ENCODE results near the gene DUSP1. TPM values are rescaled to one million over a fixed set of nuclear protein-coding genes. Genes with fewer than 3 reads are reported as not detected.

Gene DUSP1
- total RNA-seq, 1 donor from 2014 or later, result 103 TPM

DNA sequence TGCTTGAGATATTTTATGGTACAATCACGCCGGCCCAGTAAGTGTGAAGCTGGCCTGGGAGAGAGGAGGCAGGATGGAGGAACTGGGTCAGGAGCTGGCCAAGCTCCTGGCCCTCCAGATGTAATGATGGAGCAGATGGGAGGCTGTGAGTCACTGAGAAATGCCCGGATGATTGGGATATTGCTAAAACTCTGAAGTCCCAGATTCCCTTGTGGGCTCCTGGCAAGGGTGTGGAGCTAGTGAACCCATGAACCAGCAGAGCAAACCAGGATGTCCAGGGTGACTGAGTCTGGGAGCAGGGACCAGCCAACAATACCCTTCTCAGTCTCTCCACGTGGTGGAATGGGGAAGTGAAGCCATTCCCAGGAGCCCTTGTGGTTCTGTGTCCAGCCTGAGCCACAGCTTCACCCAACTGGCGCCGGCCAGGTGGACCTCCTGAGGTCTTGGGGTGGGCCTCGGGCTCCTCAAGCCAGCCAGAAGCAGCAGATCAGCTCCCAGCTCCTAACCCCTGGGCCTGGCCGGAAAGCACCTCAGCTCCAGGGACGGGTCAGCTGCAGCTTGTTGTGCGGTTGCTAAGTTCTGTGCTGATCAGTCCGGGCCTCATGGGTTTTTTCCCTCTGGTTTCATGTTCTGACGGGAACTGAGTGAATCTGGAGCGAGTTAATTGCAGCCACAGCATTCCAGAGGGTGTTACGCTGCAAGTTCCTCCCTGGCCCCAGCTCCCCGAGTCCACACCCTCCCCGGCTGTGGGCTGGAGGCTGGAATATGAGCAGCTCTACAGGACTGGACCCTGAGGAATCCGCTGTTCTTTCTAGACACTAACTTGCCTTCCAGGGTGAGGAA lies 37.6 kb downstream of the DUSP1 start:
- ATAC-seq, result peak; percentile 94
- intact Hi-C loops (cut with DNase I), result no loop called here
- peak; percentile 92 for DNase-seq (ENCODE audit: missing footprints)

DNA sequence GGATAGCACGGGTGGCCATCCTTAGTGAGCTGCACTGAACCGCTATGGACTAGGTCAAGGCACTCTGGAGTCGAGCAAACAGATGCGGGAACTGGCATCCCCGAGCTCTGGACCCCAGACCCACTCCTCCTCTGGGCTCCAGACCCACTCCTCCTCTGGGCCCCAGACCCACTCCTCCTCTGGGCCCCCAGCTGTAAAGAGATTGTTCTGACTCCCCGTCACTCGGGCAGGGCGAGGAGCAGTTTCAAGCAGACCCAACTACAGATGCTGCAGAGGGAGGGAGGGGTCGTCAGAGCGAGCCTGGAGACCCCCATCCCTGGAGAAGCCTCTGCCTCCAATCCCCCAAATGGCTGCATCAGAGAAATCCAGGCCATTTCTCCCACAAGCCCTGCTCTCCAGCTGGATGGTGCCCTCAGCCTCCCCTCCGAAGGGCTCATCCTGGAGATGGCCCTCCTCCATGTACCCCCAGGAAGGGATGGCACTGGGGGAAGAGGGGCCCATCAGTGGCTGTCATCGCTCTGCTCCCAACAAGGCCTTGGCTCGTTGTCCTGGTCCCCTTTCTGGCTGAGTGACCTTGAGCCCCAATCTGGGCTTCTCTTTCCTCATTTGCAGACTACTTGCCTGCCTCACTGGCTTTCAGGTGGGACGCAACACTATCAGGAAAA lies 38.7 kb downstream of the DUSP1 start:
- intact Hi-C loops (cut with DNase I), result no loop called here
- ATAC-seq, result no peak
- no peak for DNase-seq (ENCODE audit: missing footprints)

DNA sequence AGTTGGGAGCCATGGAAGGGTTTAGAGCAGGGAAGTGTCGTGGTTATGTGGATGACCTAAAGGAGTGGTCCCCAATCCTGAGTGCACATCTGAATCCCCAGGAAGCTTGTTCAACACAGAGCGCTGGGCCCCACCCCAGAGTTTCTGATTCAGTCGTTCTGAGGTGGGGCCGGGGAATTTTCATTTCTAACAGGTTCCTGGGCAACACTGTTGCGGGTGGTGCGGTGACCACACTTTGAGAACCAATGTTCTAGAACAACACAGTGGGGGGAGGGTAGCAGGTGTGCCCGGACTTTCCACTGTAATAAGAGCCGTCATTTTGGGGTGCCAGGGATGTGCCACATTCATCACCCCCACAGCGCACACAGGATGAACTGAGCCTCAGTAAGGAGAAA lies 39.3 kb downstream of the DUSP1 start:
- DNase-seq (ENCODE audit: missing footprints) (no peak), ATAC-seq (no peak)
- intact Hi-C loops (cut with DNase I), result no loop called here

DNA sequence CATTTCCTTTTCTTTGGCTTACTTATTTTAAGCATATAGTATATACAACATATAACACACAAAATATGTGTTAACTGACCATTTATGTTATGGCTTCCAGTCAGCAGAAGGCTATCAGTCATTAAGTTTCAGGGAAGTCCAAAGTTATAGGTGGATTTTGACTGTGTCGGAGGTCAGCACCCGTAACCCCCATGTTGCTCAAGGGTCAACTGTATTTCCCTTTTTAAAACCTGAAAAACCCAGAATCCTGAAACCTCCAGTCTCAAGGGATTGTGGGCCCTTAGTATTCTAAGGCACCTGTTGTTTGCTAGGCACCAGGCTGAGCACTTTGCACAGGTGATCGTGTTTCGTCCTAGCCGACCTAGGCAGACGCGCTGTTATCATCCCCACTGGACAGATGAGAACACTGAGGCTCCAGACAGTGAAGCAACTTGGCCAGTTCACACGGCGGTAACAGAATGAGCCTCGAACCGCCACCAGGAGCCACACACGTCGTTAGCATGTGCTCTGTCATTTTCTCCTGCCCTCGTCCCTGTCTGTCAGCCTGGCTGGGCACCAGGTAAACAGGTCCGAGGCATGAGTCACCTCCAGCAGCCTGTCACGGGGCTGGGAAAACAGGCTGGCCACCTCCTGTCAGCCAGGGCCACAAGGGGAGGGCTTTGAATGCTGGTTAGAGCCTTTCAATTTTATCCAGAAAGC lies 39.9 kb downstream of the DUSP1 start:
- peak; percentile 52 for DNase-seq (ENCODE audit: missing footprints)
- intact Hi-C loops (cut with DNase I), result no loop called here
- no peak for ATAC-seq

DNA sequence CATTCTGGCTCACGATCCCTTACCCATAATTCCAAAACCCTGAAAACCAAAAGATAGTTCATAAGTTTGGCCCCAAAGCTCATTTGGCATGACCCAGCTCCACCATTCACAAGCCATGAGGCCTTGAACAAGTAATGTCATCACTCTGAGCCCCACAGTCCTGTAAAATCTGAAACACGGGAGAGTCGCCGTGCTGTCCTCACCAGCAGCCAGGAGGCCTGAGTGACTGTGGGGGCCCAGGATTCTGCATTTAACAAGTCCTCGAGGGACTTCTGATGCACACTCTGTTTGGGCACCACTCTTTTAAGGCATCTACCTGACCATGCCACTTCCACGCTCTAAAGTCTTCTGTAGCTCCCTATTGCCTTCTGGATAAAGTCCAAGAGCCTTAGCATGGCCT lies 40.8 kb downstream of the DUSP1 start:
- intact Hi-C loops (cut with DNase I), result no loop called here
- DNase-seq (ENCODE audit: missing footprints), result no peak
- no peak for ATAC-seq

DNA sequence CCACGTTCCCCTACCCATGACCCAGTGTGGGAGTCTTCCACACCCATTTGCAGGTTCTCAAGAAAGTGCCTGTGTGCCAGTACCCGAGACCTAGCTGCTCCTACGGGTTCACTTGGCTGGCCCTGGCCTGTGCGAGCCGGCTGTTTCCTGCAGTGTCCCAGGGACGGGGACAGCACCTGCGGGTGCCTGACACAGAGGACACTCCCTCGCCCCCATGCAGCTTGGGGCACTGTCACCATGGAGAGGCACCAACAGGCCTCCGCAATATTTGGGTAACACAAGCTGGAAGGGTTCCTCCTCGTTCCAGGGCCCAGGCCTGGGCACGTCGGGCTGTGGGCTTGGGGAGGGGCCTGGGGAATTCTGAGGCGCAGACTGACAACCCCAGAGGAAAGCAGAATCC lies 41.4 kb downstream of the DUSP1 start:
- intact Hi-C loops (cut with DNase I), result no loop called here
- DNase-seq (ENCODE audit: missing footprints), result peak; percentile 60

DNA sequence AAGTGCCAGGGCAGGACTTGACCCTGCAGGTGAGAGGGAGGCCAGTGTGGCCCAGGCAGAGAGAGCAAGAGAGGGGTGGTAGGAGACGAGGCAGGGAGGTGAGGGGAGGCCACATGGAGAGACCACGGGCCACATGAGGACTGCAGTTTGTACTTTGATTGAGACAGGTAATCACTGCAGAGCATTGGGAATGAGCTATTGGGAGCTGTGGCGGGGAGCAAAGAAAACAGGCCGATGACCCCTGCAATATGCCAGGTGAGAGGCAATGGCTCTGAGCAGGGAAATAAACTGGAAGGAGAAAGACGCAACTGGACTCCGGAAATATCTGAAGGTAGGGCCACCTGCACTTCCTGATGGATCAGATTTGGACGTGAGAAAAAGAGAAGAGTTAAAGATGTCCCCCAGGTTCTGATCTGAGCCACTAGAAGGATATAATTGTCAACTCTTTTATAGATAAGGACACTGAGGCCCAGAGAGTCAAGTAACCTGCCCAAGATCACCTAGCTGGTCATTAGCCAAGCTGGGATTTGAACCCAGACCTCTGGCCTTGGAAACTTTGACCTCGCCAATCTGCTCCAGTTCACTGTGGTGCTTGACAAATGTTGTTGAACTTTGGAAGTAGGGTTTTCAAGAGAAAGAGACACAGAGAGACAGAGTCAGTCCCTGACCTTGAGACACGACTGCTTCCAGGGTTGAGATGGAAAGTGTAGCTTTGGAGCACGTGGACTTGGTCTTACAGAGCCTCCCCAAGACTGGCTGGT lies 42.3 kb downstream of the DUSP1 start:
- ATAC-seq, result no peak

More for the DNA sequence above, 41.4 kb downstream of the DUSP1 start:
- ATAC-seq, result no peak

DNA sequence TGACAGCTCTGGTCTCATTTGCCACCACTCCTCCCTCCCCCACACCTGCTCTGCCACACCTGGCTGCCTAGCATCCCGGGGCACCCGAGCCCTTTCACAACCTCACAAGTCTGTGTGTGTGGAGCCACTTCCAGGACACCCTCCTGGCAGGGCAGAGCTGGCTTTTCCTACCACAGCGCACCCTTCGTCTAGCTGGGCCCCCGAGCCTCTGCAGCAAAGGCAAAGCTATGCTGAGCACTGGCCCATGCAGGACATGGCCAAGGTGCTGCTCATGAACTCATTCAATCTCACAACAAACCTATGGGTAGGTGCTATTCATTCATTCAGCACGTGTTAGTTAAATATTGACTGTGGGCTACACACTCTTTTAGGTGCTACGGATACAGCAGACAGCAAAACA lies 43.4 kb downstream of the DUSP1 start:
- no peak for DNase-seq (ENCODE audit: missing footprints)
- intact Hi-C loops (cut with DNase I), result no loop called here
- no peak for ATAC-seq

More for the DNA sequence above, 42.3 kb downstream of the DUSP1 start:
- intact Hi-C loops (cut with DNase I), result no loop called here
- DNase-seq (ENCODE audit: missing footprints), result no peak

DNA sequence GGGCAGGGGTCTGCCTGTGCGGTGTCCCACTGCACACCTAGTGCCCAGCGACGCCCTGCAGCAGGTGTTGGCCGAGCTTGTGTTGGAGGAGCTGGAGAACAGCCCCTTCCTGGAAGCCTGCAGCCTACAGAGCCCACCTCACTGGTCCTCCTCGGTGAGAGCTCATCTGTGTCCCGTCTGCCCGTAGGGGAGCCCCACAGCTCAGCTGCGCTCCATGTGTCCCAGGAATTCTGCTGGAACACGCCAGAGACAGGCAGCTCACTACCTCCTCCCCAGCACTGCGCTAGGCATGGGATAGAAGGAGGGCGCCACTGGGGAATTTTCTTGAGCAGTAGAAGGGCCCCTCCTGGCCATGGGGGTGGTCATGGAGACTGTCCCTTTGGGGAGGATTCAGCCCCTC lies 44.0 kb downstream of the DUSP1 start:
- intact Hi-C loops (cut with DNase I), result no loop called here
- DNase-seq (ENCODE audit: missing footprints) (no peak), ATAC-seq (no peak)

DNA sequence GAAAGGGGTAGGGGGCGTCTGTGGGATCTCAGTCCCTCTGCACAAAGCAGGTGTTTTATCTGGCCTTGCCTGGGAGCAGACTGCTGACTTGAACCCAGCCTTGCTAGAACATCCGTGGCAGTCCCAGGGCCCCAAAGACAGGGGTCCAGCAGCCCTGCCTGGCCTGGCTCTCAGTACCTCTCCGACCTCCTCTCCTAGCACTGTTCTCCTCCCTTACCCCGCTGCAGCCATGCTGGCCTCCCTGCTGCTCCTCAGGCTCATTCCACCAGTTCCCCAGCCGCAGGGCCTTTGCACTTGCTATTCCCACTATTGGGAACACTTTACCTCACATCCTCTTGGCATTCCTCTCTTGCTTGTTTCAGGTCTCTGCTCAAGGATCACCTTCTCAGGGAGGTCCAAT lies 45.2 kb downstream of the DUSP1 start:
- DNase-seq (ENCODE audit: missing footprints) (peak; percentile 56), ATAC-seq (no peak)
- intact Hi-C loops (cut with DNase I), result no loop called here

DNA sequence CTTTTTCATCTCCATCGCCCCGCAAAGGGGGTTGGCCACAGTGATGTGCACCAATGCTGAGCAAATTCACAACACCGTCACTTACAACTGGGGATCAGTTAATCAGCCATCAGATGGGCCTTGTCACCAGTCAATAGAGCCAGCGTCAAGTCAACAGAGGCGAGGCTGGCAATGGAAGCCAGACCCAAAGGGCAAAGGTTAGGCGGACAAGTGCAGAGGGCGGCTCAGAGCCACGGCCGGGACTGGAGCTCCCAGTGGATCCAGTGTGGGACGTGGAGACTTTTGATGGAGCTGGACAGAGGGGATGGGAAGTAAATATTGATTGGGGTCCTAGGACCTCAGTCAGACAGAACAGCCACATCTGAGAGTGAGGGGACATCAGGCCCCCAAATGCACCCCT lies 45.7 kb downstream of the DUSP1 start:
- DNase-seq (ENCODE audit: missing footprints) (no peak), ATAC-seq (no peak)
- intact Hi-C loops (cut with DNase I), result no loop called here

DNA sequence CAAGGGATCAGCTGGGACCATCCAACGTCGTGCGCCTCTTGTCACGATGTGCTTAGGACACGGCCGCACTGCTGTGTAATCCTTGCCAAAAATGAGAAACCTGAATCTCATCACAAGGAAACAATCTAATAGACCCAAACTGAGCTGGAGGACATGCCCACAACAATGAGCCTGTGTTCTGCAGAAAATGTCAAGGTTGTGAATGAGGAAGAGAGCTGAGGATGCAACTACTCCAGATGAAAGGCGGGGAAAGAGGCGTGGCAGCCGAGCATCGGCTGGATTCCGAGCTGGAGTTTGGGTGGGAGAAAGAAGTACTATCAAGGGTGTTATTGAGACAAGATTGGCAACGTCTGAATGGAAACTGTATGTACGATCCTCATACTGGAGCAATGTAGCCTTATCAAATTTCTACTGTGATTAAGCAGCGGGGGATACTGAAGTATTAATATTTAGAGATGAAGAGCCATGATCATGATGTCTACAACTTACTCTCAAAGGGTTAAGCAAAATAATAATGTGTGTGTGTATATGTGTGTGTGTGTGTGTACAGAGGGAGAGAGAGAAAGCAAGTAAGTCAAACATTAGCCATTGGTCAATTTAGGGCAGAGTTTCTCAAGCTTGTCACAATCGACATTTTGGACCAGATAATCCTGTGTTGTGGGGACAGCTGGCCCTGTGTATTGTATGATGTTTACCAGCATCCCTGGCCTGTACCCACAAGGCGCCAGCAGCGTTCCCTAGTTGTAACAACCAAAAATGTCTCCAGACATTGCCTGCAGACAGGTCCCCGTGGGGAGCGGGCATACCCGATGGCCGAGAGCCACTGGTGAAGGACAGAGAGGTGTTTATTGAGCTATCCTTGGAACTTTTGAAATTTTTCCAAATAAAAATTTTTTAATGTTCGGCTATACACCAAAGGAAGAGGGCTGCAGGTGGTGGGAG lies 46.5 kb downstream of the DUSP1 start:
- ATAC-seq, result no peak
- no peak for DNase-seq (ENCODE audit: missing footprints)
- intact Hi-C loops (cut with DNase I), result no loop called here

DNA sequence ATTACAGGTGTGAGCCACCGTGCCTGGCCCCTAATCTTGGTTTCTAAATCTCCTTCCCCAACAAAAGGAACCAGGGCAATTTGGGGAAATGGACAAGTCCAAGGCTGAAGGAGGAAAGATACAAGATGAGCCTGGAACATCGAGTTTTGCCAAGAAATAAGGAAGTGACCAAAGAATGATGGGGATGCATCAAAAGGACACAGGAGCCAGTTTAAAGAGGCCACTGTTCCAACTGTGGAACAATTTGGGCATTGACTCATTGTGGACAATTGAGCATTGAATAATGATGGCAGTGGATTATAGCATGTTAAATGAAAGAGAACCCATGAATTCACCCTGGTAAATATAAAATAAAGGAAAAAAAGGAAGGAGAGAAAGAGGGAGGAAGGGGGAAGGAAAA lies 47.5 kb downstream of the DUSP1 start:
- no peak for DNase-seq (ENCODE audit: missing footprints)
- intact Hi-C loops (cut with DNase I), result no loop called here
- no peak for ATAC-seq

DNA sequence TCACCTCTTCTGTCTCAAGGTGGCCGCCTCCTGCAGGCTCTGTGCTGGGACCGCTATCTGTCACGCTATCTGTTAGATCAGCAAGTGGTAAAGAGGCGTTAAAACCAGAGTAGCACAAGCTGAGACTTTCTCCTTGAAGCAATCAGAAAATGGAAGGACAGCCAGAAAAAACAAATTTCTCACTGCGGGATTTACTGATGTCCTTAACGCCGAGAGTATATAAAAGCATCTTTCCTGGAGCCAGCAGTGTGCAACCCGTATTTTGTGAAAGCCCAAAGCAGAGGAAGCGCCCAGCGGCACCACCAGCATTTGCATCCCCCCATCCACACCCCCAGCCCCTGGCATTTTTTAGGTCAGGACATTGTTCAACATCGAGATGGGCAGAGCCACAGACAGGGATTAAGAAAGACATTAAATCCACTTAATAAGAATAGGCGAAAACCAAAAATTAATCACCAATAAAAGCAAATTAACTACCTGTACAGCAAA lies 48.6 kb downstream of the DUSP1 start:
- intact Hi-C loops (cut with DNase I), result no loop called here

DNA sequence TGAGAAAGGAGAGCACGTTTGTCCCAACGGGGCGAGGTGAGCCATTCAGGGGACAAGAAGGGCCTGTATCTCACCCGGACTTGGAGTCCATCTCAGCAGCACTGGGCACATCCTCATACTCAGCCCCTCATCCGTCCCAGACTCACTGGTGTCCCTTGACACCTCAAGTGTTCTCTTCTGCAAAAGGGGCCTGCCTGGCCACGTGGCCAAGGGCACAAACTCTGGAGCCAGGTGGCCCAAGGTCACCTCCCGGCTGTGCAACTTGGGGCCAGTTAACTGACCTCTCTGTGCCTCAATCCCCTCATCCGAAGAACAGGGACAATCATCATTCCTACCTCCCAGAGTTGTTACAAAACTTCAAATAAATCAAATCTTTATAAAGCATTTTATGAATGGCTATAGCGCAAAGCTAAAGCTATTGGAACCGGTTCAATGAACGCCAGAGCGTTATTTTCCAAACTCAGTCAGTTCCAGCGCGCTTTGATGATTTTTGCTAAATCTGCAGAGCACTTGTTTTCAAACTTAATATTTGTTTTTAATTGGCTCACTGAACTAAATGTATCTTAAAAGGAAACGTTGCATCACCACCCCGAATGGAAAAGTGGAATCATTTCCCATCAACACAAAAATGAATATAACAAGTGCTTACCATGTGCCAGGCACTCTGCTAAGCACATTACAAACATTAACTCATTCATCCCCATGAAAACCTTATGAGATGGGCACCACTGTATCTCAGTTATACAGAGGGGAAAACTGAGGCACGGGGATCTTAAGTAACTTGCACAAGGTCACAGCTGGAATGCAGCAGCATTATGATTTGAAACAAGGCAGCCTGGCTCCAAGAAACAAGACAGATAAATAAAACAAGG lies 49.3 kb downstream of the DUSP1 start:
- ATAC-seq, result peak; percentile 20
- intact Hi-C loops (cut with DNase I), result no loop called here
- no peak for DNase-seq (ENCODE audit: missing footprints)

More for the DNA sequence above, 48.6 kb downstream of the DUSP1 start:
- DNase-seq (ENCODE audit: missing footprints) (no peak), ATAC-seq (no peak)

DNA sequence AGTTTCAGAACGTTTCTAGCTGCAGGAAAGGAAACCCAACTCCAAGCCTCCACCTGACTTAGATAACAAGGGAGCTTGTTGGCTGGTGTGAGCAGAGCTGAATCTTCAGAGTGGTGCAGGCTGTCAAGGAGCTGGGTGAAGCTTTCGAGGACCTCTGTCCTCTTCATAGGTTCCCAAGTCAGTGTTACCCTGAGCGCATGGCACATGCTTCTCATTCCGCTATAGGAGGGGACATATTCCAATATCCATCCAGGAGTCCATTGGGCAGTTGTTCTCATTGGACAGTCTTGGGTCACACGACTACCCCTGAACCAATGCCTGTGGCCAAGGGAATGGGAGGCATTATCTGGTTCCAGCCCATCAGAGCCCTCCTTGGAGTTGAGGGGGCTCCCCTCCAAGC lies 50.3 kb downstream of the DUSP1 start:
- ATAC-seq (no peak), DNase-seq (ENCODE audit: missing footprints) (no peak)
- intact Hi-C loops (cut with DNase I), result no loop called here

DNA sequence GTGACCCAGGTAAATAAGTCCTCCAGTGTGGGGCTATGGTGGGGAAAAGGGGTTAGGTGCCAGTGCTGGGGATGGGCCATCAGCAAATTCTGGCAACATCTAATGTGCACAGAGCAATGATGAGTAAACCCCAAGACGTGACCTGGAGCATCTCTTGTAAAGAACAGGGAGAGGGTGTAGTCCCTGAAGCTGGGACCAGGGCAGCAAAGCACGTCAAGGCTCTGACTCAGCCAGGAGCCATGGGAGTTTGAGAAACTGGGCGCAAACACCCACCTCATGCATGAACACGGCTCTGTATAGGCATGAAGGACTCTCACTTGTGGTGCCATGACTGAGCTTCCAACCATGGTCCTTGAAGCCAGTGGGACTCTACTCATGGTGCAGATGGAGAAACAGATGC lies 51.8 kb downstream of the DUSP1 start:
- DNase-seq (ENCODE audit: missing footprints) (no peak), ATAC-seq (no peak)
- intact Hi-C loops (cut with DNase I), result loop anchor here (10.0 kb wide), 2 partner anchors 116 to 566 kb away; partner anchors contain the start of gene ERGIC1
